Measurements from ENCODE around the gene ZFP36L1. TPM values are rescaled to one million over a fixed set of nuclear protein-coding genes. Genes with fewer than 3 reads are reported as not detected.

ZFP36L1 gene
- total RNA-seq, 1 donor from 2014 or later = 1,405 TPM

- no peak for DNase-seq (ENCODE audit: extremely low spot score in 2 of 2)
- Histone ChIP-seq H3K4me1 (peaks cover 31% of the 10 kb centered on the region), H3K27ac (no peak overlapping the region)
Measured at GRCh38 chr14:68775614-68776126, 17.2 kb downstream of the ZFP36L1 start.

GRCh38 chr14:68774771-68775613 is 17.9 kb downstream of the ZFP36L1 start:
- Histone ChIP-seq H3K4me1 (peaks cover 24% of the 10 kb centered on the region), H3K27ac (no peak overlapping the region), H3K4me3 (no peak overlapping the region), H3K27me3 (no peaks in the 10 kb centered on the region), H3K9me3 (no peaks in the 10 kb centered on the region), H3K36me3 (no peaks in the 10 kb centered on the region)
- DNase-seq (ENCODE audit: extremely low spot score in 2 of 2) = no peak
- intact Hi-C loops (cut with DNase I) = no loop called here
- TF ChIP-seq POLR2AphosphoS5 (IDR thresholded peaks at IDR 0.05; ENCODE audit: insufficient read depth in 1 of 2, low read depth in 1 of 2) (no peak), POLR2A (IDR thresholded peaks at IDR 0.05) (no peak), CTCF (IDR thresholded peaks at IDR 0.05) (no peak)

More at GRCh38 chr14:68775614-68776126, 17.2 kb downstream of the ZFP36L1 start:
- no peaks in the 10 kb centered on the region for H3K36me3 ChIP-seq
- H3K9me3 ChIP-seq = no peaks in the 10 kb centered on the region
- intact Hi-C loops (cut with DNase I) = no loop called here
- no peaks in the 10 kb centered on the region for H3K27me3 ChIP-seq
- no peak overlapping the region for H3K4me3 ChIP-seq
- TF ChIP-seq CTCF (IDR thresholded peaks at IDR 0.05) = peak in 1 of 3 experiments; percentile 6
- no peak for TF ChIP-seq POLR2AphosphoS5 (IDR thresholded peaks at IDR 0.05; ENCODE audit: insufficient read depth in 1 of 2, low read depth in 1 of 2)
- no peak for TF ChIP-seq POLR2A (IDR thresholded peaks at IDR 0.05)

- Histone ChIP-seq H3K9me3 (no peaks in the 10 kb centered on the region), H3K27me3 (no peaks in the 10 kb centered on the region), H3K4me3 (no peak overlapping the region), H3K4me1 (peaks cover 3% of the 10 kb centered on the region), H3K36me3 (no peaks in the 10 kb centered on the region), H3K27ac (no peak overlapping the region)
- intact Hi-C loops (cut with DNase I) = no loop called here
- TF ChIP-seq POLR2A (IDR thresholded peaks at IDR 0.05) = no peak
- no peak for TF ChIP-seq POLR2AphosphoS5 (IDR thresholded peaks at IDR 0.05; ENCODE audit: insufficient read depth in 1 of 2, low read depth in 1 of 2)
- TF ChIP-seq CTCF (IDR thresholded peaks at IDR 0.05) = no peak
- DNase-seq (ENCODE audit: extremely low spot score in 2 of 2) = no peak
Measured at GRCh38 chr14:68772761-68773381, 20.0 kb downstream of the ZFP36L1 start.

- intact Hi-C loops (cut with DNase I) = no loop called here
- TF ChIP-seq POLR2A (IDR thresholded peaks at IDR 0.05) (no peak), POLR2AphosphoS5 (IDR thresholded peaks at IDR 0.05; ENCODE audit: insufficient read depth in 1 of 2, low read depth in 1 of 2) (peak in 1 of 2 donors; percentile 59)
- H3K27ac ChIP-seq = no peak overlapping the region
- no peaks in the 10 kb centered on the region for H3K27me3 ChIP-seq
- H3K4me1 ChIP-seq = no peaks in the 10 kb centered on the region
- H3K9me3 ChIP-seq = no peaks in the 10 kb centered on the region
- no peaks in the 10 kb centered on the region for H3K36me3 ChIP-seq
- no peak for DNase-seq (ENCODE audit: extremely low spot score in 2 of 2)
- no peak overlapping the region for H3K4me3 ChIP-seq
Measured at GRCh38 chr14:68771631-68772030, 21.2 kb downstream of the ZFP36L1 start.

GRCh38 chr14:68770553-68771286 is 22.1 kb downstream of the ZFP36L1 start:
- no peak for DNase-seq (ENCODE audit: extremely low spot score in 2 of 2)
- H3K9me3 ChIP-seq = no peaks in the 10 kb centered on the region
- no peaks in the 10 kb centered on the region for H3K27me3 ChIP-seq
- no peak overlapping the region for H3K4me3 ChIP-seq
- H3K4me1 ChIP-seq = no peaks in the 10 kb centered on the region
- no peak overlapping the region for H3K27ac ChIP-seq
- H3K36me3 ChIP-seq = no peaks in the 10 kb centered on the region
- intact Hi-C loops (cut with DNase I) = no loop called here
- no peak for TF ChIP-seq POLR2A (IDR thresholded peaks at IDR 0.05)
- TF ChIP-seq POLR2AphosphoS5 (IDR thresholded peaks at IDR 0.05; ENCODE audit: insufficient read depth in 1 of 2, low read depth in 1 of 2) = no peak
- no peak for TF ChIP-seq CTCF (IDR thresholded peaks at IDR 0.05)

Measured in vagina (tissue), 2 donors.